ENCODE results near the gene PON2.
"Not testable (repeated sequence)": the region's sequence is repeated elsewhere in the genome, so short reads cannot be mapped to it uniquely, and the experiment has no call there.

PON2 gene

DNA sequence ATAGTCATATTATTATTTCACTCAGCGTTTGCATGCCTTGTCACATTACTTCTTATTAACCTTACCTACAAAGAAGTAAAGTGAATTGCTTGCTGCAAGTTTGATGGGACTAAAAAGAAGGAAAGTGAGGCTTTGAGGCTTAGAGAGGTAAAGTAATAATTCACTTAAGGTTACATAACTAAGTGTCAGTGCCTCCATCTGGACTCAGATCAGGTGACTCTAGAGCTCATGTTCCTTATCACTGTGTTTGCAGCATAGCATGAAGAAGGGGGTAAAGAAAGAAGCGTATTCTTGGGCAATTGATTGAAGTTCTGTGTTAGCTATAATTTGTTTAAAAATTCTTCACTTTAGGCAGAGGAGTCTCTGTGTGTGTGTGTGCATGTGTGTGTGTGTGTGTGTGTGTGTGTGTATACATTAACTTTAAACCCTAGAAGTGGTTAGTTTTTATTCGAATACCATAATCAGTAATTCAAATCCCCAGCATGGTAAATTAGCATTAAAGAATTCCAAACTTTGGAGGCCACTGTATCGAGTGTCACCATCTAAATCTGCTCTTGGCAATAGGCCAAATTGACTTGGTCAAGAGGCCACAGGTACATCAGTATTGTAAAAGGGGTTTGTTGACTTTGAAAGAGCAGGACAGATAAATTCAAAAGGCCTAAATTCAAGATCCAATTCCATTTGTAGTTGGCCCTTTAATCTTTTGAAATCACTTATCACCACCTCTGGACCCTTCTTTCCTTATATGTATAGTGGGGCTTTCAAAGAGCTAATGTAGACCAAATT, 36.5 kb downstream of the PON2 start:
- no peak for DNase-seq

DNA sequence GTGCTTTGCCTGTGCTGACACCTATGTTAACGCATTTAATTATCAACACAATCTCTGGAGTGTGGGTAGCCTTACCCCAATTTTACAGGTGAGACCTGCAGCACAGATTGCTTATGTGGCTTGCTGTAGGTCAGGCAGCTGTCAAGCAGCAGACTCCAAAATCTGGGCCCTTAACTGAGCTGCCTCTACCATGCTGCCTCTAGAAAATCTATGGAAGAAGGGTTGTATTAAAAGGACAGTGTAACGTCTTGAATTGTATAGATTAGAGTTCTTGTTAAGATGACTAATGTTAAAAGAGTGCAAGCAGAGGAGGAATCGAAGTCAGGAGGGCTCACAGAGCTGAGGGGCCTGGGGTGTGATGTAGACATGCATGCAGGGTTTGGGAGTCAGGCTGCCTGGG, 37.4 kb downstream of the PON2 start:
- no peak for DNase-seq

DNA sequence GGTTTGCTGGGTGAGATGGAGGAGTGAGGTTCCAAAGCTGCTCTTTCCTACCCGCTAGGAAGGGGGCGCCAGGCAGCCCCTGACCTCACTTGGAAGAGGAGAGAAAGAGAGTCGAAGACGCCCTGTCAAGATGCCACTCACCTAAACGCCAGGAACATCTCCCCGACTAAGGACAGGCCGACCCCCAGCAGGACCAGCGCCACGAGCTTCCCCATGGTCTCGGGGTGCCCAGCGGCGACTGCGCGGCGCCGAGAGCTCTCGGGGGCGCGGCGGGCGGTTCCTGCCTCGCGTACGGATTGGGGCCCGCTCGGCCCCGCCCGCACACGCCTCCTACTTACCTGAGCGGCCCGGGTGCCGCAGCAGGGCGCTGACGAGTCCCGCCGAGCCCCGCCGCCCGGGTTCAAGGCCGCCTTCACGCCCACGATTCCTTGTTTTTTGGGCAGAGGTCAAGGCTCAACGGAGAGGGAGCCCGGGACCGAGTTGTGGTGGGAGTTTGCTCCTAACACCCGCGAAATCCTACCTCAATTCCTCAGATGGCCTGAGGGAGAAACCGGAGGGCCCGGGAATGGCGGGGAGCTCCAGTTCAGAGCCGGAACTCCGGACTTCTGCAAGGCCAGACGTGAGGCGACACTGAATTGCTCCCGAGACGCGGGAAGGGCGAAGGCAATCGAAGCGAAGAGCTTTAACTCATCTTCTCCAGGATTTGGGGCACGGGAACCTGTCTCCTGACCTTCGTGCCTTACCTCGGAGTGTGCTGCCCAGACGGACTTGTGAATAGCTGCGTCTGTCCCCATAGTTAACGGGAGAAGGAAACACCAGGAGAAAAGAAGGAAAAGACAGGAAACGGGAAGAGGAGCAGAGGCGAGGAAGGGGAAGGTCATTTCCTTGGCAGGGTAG, 38.4 kb downstream of the PON2 start, which contains the start of gene PON3:
PON3 (minus strand) TSS at position 240 of the 897 bp plus-strand sequence; CDS start at position 215, 25 bp downstream.
- DNase-seq: peak in 1 of 2 experiments; percentile 9

- no peak for DNase-seq
Measured at GRCh38 chr7:95395755-95396135, 39.1 kb downstream of the PON2 start.

GRCh38 chr7:95394370-95394769, 40.5 kb downstream of the PON2 start:
- no peak for DNase-seq

GRCh38 chr7:95391761-95392160, 43.1 kb downstream of the PON2 start:
- no peak for DNase-seq

GRCh38 chr7:95389516-95389915, 45.3 kb downstream of the PON2 start:
- DNase-seq: no peak

DNA sequence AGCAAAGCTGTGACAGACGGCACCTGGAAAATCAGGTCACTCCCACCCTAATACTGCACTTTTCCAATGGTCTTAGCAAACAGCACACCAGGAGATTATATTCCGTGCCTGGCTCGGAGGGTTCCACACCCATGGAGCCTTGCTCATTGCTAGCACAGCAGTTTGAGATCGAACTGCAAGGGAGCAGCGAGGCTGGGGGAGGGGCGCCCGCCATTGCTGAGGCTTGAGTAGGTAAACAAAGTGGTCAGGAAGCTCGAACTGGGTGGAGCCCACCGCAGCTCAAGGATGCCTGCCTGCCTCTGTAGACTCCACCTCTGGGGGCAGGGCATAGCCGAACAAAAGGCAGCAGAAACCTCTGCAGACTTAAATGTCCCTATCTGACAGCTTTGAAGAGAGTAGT, 55.4 kb downstream of the PON2 start:
- DNase-seq: not testable (repeated sequence)

DNA sequence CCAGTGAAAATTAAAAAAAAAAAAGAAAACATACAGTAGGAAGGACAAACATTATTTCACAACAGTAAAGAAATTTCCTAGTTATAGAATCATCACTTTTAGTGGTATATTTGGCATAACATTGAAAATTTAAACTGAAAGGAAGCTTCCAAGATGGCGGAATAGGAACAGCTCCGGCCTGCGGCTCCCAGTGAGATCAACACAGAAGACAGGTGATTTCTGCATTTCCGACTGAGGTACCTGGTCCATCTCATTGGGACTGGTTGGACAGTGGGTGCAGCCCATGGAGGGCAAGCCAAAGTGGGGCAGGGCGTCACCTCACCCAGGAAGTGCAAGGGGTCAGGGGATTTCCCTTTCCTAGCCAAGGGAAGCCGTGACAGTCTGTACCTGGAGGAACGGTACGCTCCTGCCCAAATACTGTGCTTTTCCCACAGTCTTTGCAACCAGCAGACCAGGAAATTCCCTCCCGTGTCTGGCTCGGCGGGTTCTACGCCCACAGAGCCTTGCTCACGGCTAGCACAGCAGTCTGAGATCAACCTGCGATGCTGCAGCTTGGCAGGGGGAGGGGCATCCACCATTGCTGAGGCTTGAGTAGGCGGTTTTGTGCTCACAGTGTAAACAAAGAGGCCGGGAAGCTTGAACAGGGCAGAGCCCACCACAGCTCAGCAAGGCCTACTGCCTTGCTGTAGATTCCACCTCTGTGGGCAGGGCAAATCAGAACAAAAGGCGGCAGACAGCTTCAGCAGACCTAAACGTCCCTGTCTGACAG, 58.0 kb downstream of the PON2 start:
- DNase-seq: no peak

DNA sequence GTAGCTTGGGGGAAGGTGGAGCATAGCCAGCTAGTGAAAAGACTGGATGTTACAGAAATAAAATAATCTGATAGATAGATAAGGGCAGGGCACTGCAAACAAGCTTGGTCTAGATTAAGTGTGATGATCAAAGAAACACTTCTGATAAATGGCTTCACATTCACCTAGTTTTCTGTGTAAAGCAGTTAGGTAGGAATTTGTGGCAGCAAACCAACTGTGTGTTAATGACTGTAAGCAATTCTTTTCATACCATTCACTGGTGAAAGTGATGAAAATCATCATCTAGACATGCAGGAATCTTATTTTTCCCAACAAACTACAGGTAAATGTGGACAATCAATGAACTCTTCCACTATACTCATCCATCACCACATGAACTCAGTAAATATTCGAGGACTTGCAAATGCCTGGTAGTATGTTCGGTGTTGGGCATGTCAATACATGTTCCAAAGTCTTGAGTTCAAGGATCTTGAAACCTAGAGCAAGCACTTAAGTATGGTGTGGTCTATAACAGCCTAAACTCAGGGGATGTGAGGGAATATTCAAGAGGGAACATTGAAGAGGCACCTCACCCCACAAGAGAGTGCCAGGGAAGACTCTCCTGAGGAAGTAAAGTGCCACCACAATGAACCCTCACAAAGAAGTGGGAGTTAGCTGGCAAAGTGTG, 59.1 kb downstream of the PON2 start:
- DNase-seq: no peak

- DNase-seq: no peak
Measured at GRCh38 chr7:95373323-95373722, 61.5 kb downstream of the PON2 start.

DNA sequence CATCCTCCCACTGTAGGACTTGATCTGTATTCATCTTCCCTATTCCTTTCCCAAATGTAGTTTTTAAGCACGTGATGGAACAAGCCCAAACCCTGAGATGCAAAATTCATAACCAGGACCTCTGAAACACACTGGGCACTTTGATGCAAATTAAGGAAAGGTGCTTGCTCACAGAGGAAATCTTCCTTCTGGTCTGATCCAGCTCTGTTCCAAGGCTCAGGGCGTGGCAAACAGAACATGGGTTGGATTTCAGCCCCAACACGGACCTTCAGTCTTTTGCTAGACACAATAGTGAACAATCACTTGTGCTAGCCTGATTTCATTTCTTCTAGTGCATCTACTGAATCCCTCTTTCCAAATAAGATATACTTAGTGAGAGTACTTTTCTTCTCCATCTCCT, 66.6 kb downstream of the PON2 start:
- no peak for DNase-seq

GRCh38 chr7:95367606-95368005, 67.2 kb downstream of the PON2 start:
- DNase-seq: no peak

DNA sequence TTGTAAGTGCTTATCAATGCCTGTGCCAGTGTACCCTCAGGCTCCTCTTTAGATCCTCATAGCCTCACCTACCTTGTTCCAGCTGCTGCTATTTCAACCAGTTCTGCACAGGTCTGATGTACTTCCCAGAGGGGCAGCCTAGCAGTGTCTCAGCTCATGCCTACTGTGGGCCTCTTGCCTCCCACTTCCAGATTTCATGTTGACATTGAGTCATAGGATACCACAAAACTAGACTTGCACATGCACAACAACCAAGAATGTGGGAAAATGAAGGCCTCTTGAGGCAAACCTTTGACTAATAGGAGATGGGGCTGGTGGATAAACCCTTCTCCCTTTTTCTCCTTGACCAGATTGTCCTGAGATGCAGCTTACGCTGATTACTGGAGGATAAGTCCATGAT, 69.7 kb downstream of the PON2 start:
- no peak for DNase-seq

GRCh38 chr7:95357623-95358022, 77.2 kb downstream of the PON2 start:
- no peak for DNase-seq

All from Kasumi-1 (cell line).